ENCODE results near the gene ETNK2.

The ETNK2 gene

DNA sequence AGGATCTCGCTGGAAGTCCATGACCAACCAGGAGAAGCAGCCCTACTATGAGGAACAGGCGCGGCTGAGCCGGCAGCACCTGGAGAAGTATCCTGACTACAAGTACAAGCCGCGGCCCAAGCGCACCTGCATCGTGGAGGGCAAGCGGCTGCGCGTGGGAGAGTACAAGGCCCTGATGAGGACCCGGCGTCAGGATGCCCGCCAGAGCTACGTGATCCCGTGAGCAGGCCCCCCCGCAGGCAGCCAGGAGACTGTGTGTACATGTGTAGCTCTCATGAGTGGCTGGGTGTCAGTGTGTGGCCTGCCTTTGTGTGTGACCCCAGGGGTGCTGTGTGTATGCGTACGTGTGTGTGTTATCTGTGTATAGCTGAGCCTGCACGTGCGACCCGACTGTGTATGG lies 27.2 kb downstream of the ETNK2 start:
- Mint-ChIP-seq H3K9me3 (no peaks in the 10 kb centered on the region), H3K36me3 (ENCODE audit: insufficient read depth) (peaks cover 7% of the 10 kb centered on the region), H3K4me3 (no peak overlapping the region), H3K27me3 (no peaks in the 10 kb centered on the region), H3K27ac (ENCODE audit: low read depth) (no peak overlapping the region), H3K4me1 (peaks cover 10% of the 10 kb centered on the region)
- ATAC-seq (replicated peaks; ENCODE audit: extremely low read depth, poor library complexity, severe bottlenecking): no peak
- DNase-seq (ENCODE audit: low spot score in 2 of 2): no peak

DNA sequence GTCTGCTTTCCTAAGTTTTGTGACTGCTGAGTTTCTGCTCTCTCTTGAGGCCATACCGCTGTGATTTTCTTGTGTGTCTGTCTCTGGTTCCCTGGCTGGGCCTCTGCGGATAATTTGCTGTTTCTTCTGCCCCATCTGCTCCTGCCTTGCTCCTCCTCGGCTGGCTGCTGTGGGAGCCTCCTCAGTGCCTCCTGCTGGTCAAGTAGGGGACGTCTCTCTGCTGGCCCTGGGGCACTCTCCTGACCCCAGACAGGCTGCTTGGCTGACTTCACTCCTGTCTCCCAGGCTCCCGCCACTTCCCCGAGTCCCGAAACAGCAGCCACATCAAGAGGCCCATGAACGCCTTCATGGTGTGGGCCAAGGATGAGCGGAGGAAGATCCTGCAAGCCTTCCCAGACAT lies 28.5 kb downstream of the ETNK2 start:
- no peak for DNase-seq (ENCODE audit: low spot score in 2 of 2)
- H3K4me1 Mint-ChIP-seq: no peaks in the 10 kb centered on the region
- no peak overlapping the region for H3K27ac Mint-ChIP-seq (ENCODE audit: low read depth)
- no peak overlapping the region for H3K4me3 Mint-ChIP-seq
- H3K36me3 Mint-ChIP-seq (ENCODE audit: insufficient read depth): peaks cover 7% of the 10 kb centered on the region
- no peaks in the 10 kb centered on the region for H3K27me3 Mint-ChIP-seq
- H3K9me3 Mint-ChIP-seq: no peaks in the 10 kb centered on the region
- no peak for ATAC-seq (replicated peaks; ENCODE audit: extremely low read depth, poor library complexity, severe bottlenecking)

DNA sequence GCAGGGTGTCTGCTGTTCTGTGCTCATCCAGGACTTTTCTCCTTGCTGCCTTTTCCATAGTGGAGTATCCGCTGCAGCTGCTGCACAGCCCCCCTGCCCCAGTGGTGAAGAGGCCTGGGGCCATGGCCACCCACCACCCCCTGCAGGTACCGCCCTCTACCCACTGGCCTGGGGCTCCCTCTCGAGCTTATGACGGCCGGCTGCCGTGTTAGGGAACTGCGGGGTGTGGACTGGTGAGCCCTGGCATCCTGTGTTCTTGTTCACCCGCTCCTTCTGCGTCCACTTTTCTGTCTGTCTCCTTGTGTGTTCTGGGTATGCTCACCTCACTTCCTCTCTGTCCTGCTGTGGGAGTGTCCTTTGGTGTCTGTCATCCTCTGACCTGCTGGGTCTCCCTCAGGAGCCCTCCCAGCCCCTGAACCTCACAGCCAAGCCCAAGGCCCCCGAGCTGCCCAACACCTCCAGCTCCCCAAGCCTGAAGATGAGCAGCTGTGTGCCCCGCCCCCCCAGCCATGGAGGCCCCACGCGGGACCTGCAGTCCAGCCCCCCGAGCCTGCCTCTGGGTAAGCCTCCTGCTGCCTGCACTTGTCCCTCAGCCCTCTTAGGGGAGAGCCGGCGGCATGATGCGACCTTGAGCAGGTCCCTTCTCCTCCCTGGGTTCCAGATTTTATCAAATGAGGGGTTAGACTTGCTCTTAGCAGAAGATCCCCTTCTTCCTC lies 29.8 kb downstream of the ETNK2 start:
- H3K27ac Mint-ChIP-seq (ENCODE audit: low read depth): no peak overlapping the region
- peaks cover 9% of the 10 kb centered on the region for H3K36me3 Mint-ChIP-seq (ENCODE audit: insufficient read depth)
- no peak overlapping the region for H3K4me3 Mint-ChIP-seq
- no peaks in the 10 kb centered on the region for H3K27me3 Mint-ChIP-seq
- no peak for ATAC-seq (replicated peaks; ENCODE audit: extremely low read depth, poor library complexity, severe bottlenecking)
- H3K9me3 Mint-ChIP-seq: no peaks in the 10 kb centered on the region
- H3K4me1 Mint-ChIP-seq: no peaks in the 10 kb centered on the region
- no peak for DNase-seq (ENCODE audit: low spot score in 2 of 2)

- Mint-ChIP-seq H3K27me3 (no peaks in the 10 kb centered on the region), H3K4me3 (no peak overlapping the region), H3K27ac (ENCODE audit: low read depth) (no peak overlapping the region), H3K9me3 (no peaks in the 10 kb centered on the region), H3K36me3 (ENCODE audit: insufficient read depth) (peaks cover 6% of the 10 kb centered on the region), H3K4me1 (peaks cover 11% of the 10 kb centered on the region)
- ATAC-seq (replicated peaks; ENCODE audit: extremely low read depth, poor library complexity, severe bottlenecking) (no peak), DNase-seq (ENCODE audit: low spot score in 2 of 2) (no peak)
These were observed 35.3 kb downstream of the ETNK2 start for GRCh38 chr1:204116539-204116938.

- no peak overlapping the region for H3K27ac Mint-ChIP-seq (ENCODE audit: low read depth)
- peaks cover 11% of the 10 kb centered on the region for H3K4me1 Mint-ChIP-seq
- H3K27me3 Mint-ChIP-seq: no peaks in the 10 kb centered on the region
- no peaks in the 10 kb centered on the region for H3K9me3 Mint-ChIP-seq
- DNase-seq (ENCODE audit: low spot score in 2 of 2) (no peak), ATAC-seq (replicated peaks; ENCODE audit: extremely low read depth, poor library complexity, severe bottlenecking) (no peak)
- no peak overlapping the region for H3K4me3 Mint-ChIP-seq
- peaks cover 5% of the 10 kb centered on the region for H3K36me3 Mint-ChIP-seq (ENCODE audit: insufficient read depth)
These were observed 36.7 kb downstream of the ETNK2 start for GRCh38 chr1:204115116-204115515.

GRCh38 chr1:204114606-204115005 lies 37.2 kb downstream of the ETNK2 start:
- peaks cover 11% of the 10 kb centered on the region for H3K4me1 Mint-ChIP-seq
- no peak for ATAC-seq (replicated peaks; ENCODE audit: extremely low read depth, poor library complexity, severe bottlenecking)

DNA sequence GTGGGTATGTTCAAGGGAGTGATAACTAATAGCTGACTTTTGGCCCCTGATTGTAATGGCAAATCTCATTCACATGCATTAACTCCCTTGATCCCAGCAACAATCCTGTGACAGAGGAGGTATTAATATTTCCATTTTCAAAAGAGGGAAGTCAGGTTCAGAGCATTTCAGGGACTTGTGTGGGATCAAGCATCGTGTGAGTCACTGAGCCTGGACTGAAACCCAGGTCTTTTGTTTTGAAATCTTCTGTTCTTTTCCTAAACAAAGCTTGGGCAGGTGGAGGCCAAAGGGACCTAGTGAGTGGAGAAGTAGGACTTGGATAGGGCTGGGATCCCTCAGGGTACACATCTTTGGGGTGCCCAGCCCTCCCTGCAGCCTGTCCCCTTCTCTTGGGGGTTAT lies 37.9 kb downstream of the ETNK2 start:
- Mint-ChIP-seq H3K27me3 (no peaks in the 10 kb centered on the region), H3K4me3 (no peak overlapping the region), H3K27ac (ENCODE audit: low read depth) (no peak overlapping the region), H3K36me3 (ENCODE audit: insufficient read depth) (peaks cover 3% of the 10 kb centered on the region), H3K9me3 (no peaks in the 10 kb centered on the region), H3K4me1 (peaks cover 13% of the 10 kb centered on the region)
- DNase-seq (ENCODE audit: low spot score in 2 of 2) (no peak), ATAC-seq (replicated peaks; ENCODE audit: extremely low read depth, poor library complexity, severe bottlenecking) (no peak)

More at GRCh38 chr1:204114606-204115005, 37.2 kb downstream of the ETNK2 start:
- Mint-ChIP-seq H3K36me3 (ENCODE audit: insufficient read depth) (peaks cover 3% of the 10 kb centered on the region), H3K27ac (ENCODE audit: low read depth) (no peak overlapping the region), H3K4me3 (no peak overlapping the region), H3K27me3 (no peaks in the 10 kb centered on the region), H3K9me3 (no peaks in the 10 kb centered on the region)
- DNase-seq (ENCODE audit: low spot score in 2 of 2): no peak

GRCh38 chr1:204112876-204113730 lies 38.7 kb downstream of the ETNK2 start:
- no peak for ATAC-seq (replicated peaks; ENCODE audit: extremely low read depth, poor library complexity, severe bottlenecking)
- no peak overlapping the region for H3K4me3 Mint-ChIP-seq
- H3K9me3 Mint-ChIP-seq: no peaks in the 10 kb centered on the region
- H3K27ac Mint-ChIP-seq (ENCODE audit: low read depth): no peak overlapping the region
- H3K36me3 Mint-ChIP-seq (ENCODE audit: insufficient read depth): peaks cover 3% of the 10 kb centered on the region
- H3K27me3 Mint-ChIP-seq: no peaks in the 10 kb centered on the region
- H3K4me1 Mint-ChIP-seq: peaks cover 14% of the 10 kb centered on the region
- DNase-seq (ENCODE audit: low spot score in 2 of 2): no peak

- H3K27ac Mint-ChIP-seq (ENCODE audit: low read depth): no peak overlapping the region
- DNase-seq (ENCODE audit: low spot score in 2 of 2) (no peak), ATAC-seq (replicated peaks; ENCODE audit: extremely low read depth, poor library complexity, severe bottlenecking) (no peak)
- H3K27me3 Mint-ChIP-seq: no peaks in the 10 kb centered on the region
- H3K36me3 Mint-ChIP-seq (ENCODE audit: insufficient read depth): no peaks in the 10 kb centered on the region
- no peak overlapping the region for H3K4me3 Mint-ChIP-seq
- H3K9me3 Mint-ChIP-seq: no peaks in the 10 kb centered on the region
- peaks cover 22% of the 10 kb centered on the region for H3K4me1 Mint-ChIP-seq
These were observed 40.8 kb downstream of the ETNK2 start for GRCh38 chr1:204110894-204111633.

GRCh38 chr1:204108312-204109141 lies 43.3 kb downstream of the ETNK2 start:
- DNase-seq (ENCODE audit: low spot score in 2 of 2): no peak
- no peaks in the 10 kb centered on the region for H3K36me3 Mint-ChIP-seq (ENCODE audit: insufficient read depth)
- H3K4me1 Mint-ChIP-seq: peaks cover 45% of the 10 kb centered on the region
- H3K27me3 Mint-ChIP-seq: no peaks in the 10 kb centered on the region
- no peaks in the 10 kb centered on the region for H3K9me3 Mint-ChIP-seq
- no peak for ATAC-seq (replicated peaks; ENCODE audit: extremely low read depth, poor library complexity, severe bottlenecking)
- H3K4me3 Mint-ChIP-seq: no peak overlapping the region
- peak overlapping the region; percentile 64 for H3K27ac Mint-ChIP-seq (ENCODE audit: low read depth)

- no peak for ATAC-seq (replicated peaks; ENCODE audit: extremely low read depth, poor library complexity, severe bottlenecking)
- Mint-ChIP-seq H3K27ac (ENCODE audit: low read depth) (peak overlapping the region; percentile 55), H3K36me3 (ENCODE audit: insufficient read depth) (no peaks in the 10 kb centered on the region), H3K4me1 (peaks cover 47% of the 10 kb centered on the region), H3K27me3 (no peaks in the 10 kb centered on the region), H3K4me3 (no peak overlapping the region), H3K9me3 (no peaks in the 10 kb centered on the region)
- DNase-seq (ENCODE audit: low spot score in 2 of 2): no peak
These were observed 44.0 kb downstream of the ETNK2 start for GRCh38 chr1:204107892-204108291.

- no peaks in the 10 kb centered on the region for H3K27me3 Mint-ChIP-seq
- H3K36me3 Mint-ChIP-seq (ENCODE audit: insufficient read depth): no peaks in the 10 kb centered on the region
- H3K27ac Mint-ChIP-seq (ENCODE audit: low read depth): no peak overlapping the region
These were observed 45.0 kb downstream of the ETNK2 start for GRCh38 chr1:204106825-204107224.

More at GRCh38 chr1:204106825-204107224, 45.0 kb downstream of the ETNK2 start:
- Mint-ChIP-seq H3K4me3 (no peak overlapping the region), H3K4me1 (peaks cover 51% of the 10 kb centered on the region), H3K9me3 (no peaks in the 10 kb centered on the region)
- no peak for DNase-seq (ENCODE audit: low spot score in 2 of 2)
- ATAC-seq (replicated peaks; ENCODE audit: extremely low read depth, poor library complexity, severe bottlenecking): no peak
